NCI-H187 (cell line): ENCODE measurements around the gene DUOX1.

Source experiments
- DNase-seq, 2 experiments: peaks; one replicate each; lab custom pipeline; 2025; lab: John Stamatoyannopoulos, UW

Gene DUOX1

GRCh38 chr15:45168751-45169551 lies 39.2 kb downstream of the DUOX1 start:
- no peak for DNase-seq

- DNase-seq = no peak
Measured at GRCh38 chr15:45169608-45170480, 40.0 kb downstream of the DUOX1 start.

DNA sequence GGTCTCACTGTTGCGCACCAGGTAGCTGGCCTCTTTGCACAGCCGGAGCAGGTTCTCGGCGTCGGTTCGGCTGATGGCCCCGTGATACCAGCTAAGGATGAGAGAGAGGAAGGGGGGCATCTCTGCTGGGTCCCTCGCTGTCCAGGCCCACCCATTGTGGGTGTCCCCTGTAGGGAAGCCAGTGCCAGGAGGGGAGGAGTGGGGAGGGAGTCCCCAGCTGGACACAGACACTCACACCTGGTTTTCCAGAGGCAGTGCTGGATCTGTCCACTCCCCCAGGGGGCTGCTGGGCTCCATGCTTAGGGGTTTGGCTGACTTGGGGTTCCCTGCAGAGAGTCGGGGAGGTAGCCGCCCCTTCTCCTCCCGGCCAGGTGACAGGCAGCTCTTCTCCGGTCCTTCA lies 42.1 kb downstream of the DUOX1 start:
- no peak for DNase-seq

GRCh38 chr15:45174069-45174468 lies 44.3 kb downstream of the DUOX1 start:
- DNase-seq = no peak

- no peak for DNase-seq
Measured at GRCh38 chr15:45174577-45174976, 44.8 kb downstream of the DUOX1 start.

GRCh38 chr15:45177285-45177684 lies 47.5 kb downstream of the DUOX1 start:
- DNase-seq = no peak

GRCh38 chr15:45179221-45179985 lies 49.6 kb downstream of the DUOX1 start:
- peak; percentile 14 to 38 for DNase-seq

- DNase-seq = no peak
Measured at GRCh38 chr15:45180201-45180600, 50.4 kb downstream of the DUOX1 start.

DNA sequence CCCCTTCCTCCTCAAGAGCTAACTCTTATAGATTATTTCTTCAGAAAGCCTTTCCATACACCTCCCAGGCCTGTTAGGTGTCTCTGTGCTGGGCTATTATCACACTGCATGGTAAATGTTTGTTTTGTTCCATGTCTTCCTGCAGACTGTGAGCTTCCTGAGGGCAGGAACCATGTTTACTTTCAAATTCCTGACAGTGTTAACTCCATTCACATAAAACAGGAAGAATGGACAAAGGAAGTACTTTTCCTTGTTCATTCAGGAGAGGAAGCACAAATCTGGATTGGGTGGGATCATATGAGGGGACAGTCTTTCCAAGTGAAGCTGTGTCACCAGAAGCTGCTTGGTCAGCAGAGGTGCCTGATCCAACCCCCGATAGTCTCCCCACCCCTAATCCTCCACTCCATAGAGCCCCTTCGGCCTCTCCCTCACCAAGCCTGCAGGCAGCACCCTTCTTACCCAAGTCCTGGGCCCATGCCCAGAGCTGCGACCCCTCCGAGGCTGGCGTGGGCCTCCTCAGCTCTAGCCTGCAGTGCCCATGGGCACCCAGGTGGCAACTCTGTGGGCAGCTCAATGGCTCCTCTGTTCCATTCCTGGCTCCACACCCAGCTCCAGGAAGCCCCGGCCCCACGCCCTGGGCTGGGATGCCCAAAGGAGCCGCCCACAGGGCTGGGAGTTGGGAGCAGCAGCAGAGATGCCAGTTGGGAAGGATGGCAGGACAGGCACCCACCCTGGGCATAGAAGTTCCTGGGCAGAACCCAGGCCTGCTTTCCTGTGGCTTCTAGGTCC lies 51.0 kb downstream of the DUOX1 start:
- no peak for DNase-seq

GRCh38 chr15:45181491-45182285 lies 51.9 kb downstream of the DUOX1 start:
- DNase-seq = no peak

DNA sequence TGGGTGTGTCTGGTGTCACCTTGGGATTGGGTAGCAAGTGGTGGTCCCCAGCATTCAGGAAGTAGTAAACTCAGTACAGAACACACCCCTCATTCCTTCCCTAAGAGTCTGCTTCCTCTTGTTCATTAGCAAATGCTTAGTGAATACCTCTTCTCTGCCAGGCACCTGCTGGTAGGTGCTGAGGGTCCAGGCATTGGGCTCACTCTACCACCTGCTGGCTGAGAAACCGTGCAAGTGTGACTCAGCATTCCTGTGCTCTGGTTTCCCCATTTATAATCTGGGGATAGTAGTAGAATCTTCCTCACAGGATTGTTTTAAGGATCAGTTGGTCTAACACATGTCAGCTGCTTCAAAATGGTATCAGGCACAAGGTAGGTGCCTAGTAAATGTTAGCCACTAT lies 53.2 kb downstream of the DUOX1 start:
- no peak for DNase-seq

DNA sequence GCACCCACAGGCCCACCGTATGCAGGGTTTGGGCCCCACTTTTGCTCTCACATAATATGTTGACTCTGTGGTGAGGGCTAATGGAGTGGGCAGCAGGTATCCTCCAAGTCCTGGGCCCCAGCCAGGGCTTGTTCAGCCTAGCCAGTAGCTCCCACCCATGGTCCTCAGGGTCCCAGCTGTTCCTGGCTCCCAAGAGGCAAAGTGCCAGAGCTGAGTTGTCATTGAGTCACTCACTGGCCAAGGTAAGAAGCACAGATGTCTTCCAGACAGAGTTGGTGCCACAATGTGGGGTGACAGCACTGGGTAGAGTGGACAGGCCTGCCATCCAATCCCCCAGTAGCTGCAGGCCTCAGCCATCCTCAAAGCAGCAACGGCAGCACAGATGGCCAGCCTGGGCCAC lies 53.7 kb downstream of the DUOX1 start:
- no peak for DNase-seq

DNA sequence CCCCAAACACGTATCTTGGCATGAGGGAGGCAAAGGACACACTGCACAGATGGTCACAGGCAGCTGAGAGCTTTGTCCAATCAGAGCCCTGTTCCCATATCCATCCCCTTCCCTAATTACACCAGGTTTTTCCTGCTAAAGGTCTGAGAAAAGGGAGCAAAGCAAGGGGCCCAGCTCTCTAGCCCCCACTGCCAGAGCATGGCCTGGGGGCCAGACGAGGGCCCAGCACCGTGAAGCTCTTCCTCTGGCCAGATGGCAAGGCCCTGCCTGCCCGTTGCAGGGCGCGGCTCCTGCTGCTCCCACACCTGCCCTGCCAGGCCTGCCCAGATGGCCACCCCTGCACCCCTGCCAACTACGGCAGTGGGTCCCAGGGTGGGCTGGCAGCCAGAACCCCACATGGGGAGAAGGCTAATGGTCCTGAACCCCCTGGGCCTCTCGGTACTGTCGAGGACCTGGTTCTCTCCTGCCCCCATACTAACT lies 54.8 kb downstream of the DUOX1 start:
- DNase-seq = no peak

GRCh38 chr15:45185069-45185779 lies 55.4 kb downstream of the DUOX1 start:
- DNase-seq = no peak

DNA sequence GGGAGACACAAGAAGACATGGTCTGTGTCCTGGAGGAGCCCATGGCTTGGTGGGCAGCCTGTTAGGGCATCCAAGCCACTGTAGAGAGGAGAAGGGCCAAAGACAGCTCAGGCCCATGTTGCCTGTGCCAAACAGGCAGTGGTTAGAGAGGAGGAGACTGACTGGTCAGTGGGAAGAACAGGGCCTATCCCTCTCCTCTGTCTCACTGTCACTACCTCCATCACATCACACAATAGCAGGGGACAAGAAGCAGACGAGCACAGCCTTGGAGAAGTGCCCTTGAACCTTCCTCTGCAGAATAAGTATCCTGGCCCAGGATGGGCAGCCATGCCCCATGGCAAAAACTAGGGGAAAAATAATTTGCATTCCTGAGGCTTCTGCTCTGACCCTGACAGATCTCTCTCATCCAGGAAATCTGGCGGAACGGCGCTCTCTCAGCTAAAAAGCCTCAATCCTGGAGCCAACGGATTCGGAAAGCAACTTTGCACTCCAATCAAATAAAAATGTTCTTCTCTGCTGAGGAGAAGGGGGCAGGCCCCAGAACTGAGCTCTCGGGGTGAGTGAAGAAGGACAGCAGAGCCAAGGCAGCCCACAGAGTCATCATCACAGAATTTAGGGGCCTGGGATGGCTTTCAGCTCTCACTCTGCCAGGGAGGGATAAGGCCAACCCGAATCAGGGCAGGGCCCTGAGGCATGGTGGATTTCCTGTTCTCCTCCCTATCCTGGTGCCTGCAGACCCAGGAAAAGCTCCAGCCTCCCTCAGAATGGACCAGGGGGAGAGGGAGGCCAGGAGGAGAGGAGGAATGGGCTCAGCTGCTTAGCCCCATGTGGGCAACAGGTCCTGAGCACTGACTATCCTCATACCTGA lies 56.3 kb downstream of the DUOX1 start:
- DNase-seq = no peak

DNA sequence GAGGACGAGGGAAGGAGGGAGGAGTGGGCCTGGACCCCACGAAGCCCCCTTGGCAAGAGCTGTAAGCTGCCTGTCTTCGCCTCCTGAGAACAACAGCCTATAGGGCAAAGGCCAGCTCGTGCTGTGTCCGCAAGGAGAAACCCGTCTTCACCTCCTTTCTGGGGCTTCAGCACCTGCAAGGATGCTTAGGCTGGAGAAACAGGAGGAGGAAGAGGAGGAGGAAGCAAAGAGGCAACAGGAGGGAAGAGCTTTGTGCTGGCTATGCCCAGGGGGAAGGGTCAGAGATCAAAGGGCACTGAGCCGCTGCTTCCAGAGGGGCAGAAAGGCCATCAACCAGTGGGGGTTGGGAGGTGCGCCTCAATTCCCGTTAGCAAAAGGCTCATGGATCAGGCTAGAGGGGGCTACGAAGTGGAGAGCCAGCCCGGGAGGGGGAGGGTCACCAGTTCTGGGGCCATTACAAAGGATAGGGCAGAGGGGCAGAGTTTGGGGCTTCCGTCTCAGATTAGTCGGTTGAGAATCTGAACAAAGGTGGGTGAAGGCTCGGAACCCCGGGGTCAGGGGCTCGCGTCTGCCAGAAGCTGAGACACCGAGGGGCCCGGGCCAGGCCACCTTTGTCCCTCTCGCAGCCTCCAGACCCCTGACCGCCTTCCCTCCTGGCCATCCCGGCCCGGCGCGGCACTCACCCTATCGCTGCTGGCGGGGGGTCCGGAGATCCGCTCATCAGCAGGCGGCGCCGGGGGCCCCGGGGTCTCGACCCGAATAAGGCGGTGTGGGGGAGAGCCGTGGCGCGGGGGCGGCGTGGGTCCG lies 57.2 kb downstream of the DUOX1 start:
- no peak for DNase-seq

GRCh38 chr15:45187578-45187893 lies 57.7 kb downstream of the DUOX1 start:
- DNase-seq = no peak
